AG09309 (cell line): ENCODE measurements around the gene ANTXR2.

Experiments used
- DNase-seq: peaks from one replicate; pipeline ENCODE4 v3.0.0-alpha.2; 2010; ENCODE audit warnings: low read depth
- H3K4me3 ChIP-seq: 2 replicates; pipeline ENCODE4 v1.5.1; 2011; ENCODE audit warnings: mild to moderate bottlenecking, low read depth, low read length, moderate library complexity; ENCODE audit not compliant: control insufficient read depth
- CTCF ChIP-seq: IDR thresholded peaks from 2 replicates; pipeline ENCODE4 v1.5.1; 2011; ENCODE audit warnings: mild to moderate bottlenecking, low read depth, low read length, inconsistent platforms; ENCODE audit not compliant: insufficient read depth, control insufficient read depth; ENCODE audit errors: missing control alignments

The ANTXR2 gene

DNA sequence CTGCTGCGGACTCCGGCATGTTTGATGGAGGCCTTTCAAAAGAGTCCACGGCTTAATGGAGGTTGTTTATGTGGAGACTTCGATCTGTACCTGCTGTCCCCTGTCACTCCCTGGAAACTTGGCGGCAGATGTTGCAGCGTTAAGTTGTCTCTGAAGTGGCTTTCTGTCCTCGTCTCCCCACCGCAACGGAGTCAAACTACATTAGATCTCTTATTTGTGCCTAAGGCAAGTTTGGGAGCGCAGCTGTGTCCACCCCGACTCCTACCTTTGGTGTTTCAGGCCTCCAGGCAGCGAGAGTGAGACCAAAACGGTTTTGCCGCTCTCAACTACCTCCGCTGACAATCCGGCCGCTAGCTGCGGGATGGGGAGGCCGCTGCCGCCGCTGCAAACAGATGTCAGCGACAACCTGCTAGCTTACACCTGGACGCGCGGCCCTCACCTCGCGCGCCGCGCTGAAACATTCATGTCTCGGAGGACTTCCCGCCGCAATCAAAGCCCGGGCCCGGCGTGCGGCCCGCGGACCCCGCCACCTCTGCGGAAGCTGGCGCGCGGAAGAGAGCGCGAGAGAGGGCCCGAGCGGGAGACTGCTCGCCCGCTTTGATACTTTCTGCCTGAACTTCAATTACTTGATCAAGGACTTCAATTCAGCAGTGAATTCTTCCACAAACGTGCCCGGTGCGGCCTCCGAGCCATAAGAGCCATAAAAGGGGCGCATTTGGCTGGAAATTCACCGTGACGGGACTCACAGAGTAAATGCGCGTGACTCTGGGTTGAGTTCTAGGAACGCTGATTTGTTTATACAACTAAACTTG is 108.4 kb downstream of the ANTXR2 start:
- TF ChIP-seq CTCF: no peak
- no peak for DNase-seq
- H3K4me3 ChIP-seq: no peak overlapping the region

DNA sequence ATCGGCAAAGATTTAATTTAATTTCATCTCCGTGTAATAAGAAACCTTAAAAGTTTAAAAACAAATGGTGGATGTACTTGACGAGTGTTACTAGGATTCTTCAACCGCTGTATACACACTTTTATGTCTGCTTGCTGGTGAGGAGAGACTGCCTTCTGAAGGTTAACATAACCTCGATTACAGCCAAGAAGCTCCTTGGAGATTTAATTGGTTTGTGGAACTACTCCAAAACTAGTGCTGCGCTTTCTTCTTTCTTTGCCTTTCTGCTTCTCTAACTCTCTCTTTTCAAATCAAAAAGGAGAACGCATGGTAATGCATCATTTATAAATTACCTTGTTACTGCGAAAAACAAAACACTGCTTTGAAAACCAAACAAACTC is 109.0 kb downstream of the ANTXR2 start:
- TF ChIP-seq CTCF: no peak
- no peak overlapping the region for H3K4me3 ChIP-seq
- DNase-seq: no peak

DNA sequence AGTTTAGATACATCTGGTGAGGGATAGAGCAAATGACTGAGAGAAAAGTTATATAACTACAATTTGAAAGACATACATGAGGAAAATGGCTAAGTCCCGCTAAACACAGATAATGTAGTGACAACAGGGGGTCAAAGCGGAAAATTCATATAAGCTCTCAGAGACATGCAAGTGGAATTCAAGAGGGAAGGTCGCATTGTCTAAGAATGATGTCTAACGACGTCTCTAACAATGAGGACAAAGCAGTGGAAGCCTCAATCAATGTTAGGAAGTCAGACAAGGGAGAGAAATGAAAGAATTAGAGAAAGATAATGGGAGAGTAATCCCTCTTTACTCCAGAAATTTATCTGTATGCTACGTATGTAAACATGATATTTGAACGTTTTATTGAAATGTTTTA is 113.4 kb downstream of the ANTXR2 start:
- no peak for DNase-seq
- TF ChIP-seq CTCF: no peak

GRCh38 chr4:79958466-79959264 is 114.4 kb downstream of the ANTXR2 start:
- no peak for TF ChIP-seq CTCF
- H3K4me3 ChIP-seq: no peak overlapping the region
- DNase-seq: no peak

More for the DNA sequence above, 113.4 kb downstream of the ANTXR2 start:
- H3K4me3 ChIP-seq: no peak overlapping the region

GRCh38 chr4:79949178-79949577 is 123.9 kb downstream of the ANTXR2 start:
- no peak for TF ChIP-seq CTCF
- no peak overlapping the region for H3K4me3 ChIP-seq
- no peak for DNase-seq

GRCh38 chr4:79948739-79949138 is 124.3 kb downstream of the ANTXR2 start:
- DNase-seq: no peak
- no peak for TF ChIP-seq CTCF
- H3K4me3 ChIP-seq: no peak overlapping the region
